ENCODE measurements around the gene ACP6. TPM values are rescaled to one million over a fixed set of nuclear protein-coding genes. Genes with fewer than 3 reads are reported as not detected.

The ACP6 gene
- polyA plus RNA-seq, 2 of the 4 experiments (the other 2 are of a cell fraction) = 14.9 to 26.2 TPM

DNA sequence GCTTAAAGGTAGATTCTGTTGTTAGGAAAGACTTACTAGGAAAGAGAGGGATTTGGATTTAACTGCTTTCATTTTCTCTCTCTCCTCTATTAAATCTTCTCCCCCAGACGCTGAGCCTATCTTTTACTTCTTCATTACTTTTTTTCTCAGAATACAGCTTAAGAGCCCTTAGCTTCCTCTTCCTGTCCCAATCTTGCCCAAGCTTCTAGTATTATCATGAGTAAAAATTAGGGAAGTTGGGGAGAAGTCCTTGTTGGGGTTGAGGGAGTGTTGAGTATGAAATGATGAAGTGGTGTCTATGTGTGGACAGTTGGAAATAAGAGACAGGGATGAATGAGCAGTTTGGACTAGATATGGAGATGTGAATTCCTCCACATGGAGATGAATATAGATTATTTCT is 35.0 kb downstream of the ACP6 start (continued):
- no peak for TF ChIP-seq RCOR1 (IDR thresholded peaks at IDR 0.05; ENCODE audit: low read depth, low read length)
- TF ChIP-seq HEYL (CRISPR knock-in tag; IDR thresholded peaks at IDR 0.05) = no peak

DNA sequence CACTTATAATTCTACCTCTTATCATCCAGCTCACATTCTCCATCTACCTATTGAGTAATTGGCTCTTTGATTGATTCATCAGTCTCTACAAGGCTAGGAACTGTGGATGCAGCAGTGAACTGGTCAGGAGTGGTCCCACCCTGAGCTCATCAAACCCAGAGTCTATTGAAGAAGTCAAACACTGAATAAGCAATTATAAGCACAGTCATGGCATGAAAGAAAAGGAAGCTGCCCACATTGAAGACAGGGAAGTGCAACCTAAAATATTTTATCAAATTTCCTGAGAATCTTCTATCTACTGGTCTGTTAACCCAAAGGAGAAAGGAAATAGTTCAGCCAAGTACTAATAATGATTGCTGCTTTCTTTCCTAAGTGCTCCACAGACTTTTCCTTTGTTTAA is 35.7 kb downstream of the ACP6 start:
- Histone ChIP-seq H3K27ac (no peak overlapping the region), H3K4me3 (no peak overlapping the region), H3K9me3 (no peaks in the 10 kb centered on the region), H3K4me2 (no peak overlapping the region), H3K4me1 (no peaks in the 10 kb centered on the region)
- ATAC-seq (no peak), DNase-seq (ENCODE audit: low read depth in 1 of 2, low spot score in 1 of 2) (no peak), FAIRE-seq (no peak)
- TF ChIP-seq ESRRA (IDR thresholded peaks at IDR 0.05; ENCODE audit: borderline replicate concordance, low read length) (no peak), HOXB5 (CRISPR knock-in tag; IDR thresholded peaks at IDR 0.05) (no peak), KDM1A (IDR thresholded peaks at IDR 0.05; ENCODE audit: low read depth) (no peak), RCOR1 (IDR thresholded peaks at IDR 0.05; ENCODE audit: low read depth, low read length) (no peak), EP300 (IDR thresholded peaks at IDR 0.05) (no peak), JUN (IDR thresholded peaks at IDR 0.05) (no peak), ZNF302 (CRISPR knock-in tag; IDR thresholded peaks at IDR 0.05) (no peak), CEBPB (IDR thresholded peaks at IDR 0.05) (no peak), TP53 (CRISPR knock-in tag; IDR thresholded peaks at IDR 0.05) (no peak), HDAC2 (IDR thresholded peaks at IDR 0.05) (no peak), HOXB13 (CRISPR knock-in tag; IDR thresholded peaks at IDR 0.05; ENCODE audit: low read depth) (no peak), POLR2AphosphoS2 (conservative IDR thresholded peaks at IDR 0.05; ENCODE audit: low read length) (no peak), RNF2 (IDR thresholded peaks at IDR 0.05; ENCODE audit: borderline replicate concordance, low read depth) (no peak)
- TF ChIP-seq, protein P1, sequence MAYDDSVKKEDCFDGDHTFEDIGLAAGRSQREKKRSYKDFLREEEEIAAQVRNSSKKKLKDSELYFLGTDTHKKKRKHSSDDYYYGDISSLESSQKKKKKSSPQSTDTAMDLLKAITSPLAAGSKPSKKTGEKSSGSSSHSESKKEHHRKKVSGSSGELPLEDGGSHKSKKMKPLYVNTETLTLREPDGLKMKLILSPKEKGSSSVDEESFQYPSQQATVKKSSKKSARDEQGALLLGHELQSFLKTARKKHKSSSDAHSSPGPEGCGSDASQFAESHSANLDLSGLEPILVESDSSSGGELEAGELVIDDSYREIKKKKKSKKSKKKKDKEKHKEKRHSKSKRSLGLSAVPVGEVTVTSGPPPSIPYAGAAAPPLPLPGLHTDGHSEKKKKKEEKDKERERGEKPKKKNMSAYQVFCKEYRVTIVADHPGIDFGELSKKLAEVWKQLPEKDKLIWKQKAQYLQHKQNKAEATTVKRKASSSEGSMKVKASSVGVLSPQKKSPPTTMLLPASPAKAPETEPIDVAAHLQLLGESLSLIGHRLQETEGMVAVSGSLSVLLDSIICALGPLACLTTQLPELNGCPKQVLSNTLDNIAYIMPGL (CRISPR knock-in tag; IDR thresholded peaks at IDR 0.05; ENCODE audit: borderline replicate concordance) = no peak
- ChIA-PET POLR2A (no interaction called here), CTCF (interaction anchor here (0.6 to 1.4 kb wide), 4 partner anchors 16 to 258 kb away, joined by 3 to 5 read pairs (median 4); no protein-coding TSS in a partner anchor)

DNA sequence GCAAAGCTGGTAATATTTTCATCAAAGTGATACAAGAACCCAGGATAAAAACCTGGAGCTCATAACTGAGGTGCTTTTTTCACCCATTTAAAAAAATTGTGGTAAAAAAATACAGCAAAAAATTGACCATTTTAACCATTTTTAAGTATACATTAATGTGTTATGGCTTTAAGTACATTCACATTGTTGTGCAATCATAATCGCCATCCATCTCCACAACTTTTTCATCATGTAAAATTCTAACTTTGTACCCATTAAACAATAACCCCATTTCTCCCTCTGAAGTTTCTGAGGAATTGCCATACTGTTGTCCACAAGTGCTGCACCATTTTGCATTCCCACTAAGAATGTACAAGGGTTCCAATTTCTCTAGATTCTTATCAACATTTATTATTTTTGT is 36.6 kb downstream of the ACP6 start:
- H3K4me2 ChIP-seq = no peak overlapping the region
- H3K27ac ChIP-seq = no peak overlapping the region
- TF ChIP-seq MAZ (IDR thresholded peaks at IDR 0.05; ENCODE audit: borderline replicate concordance, low read depth, low read length) = no peak
- TF ChIP-seq BHLHE40 (IDR thresholded peaks at IDR 0.05; ENCODE audit: low read depth, low read length) = no peak
- TF ChIP-seq, protein P2, sequence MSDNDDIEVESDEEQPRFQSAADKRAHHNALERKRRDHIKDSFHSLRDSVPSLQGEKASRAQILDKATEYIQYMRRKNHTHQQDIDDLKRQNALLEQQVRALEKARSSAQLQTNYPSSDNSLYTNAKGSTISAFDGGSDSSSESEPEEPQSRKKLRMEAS (IDR thresholded peaks at IDR 0.05) = no peak
- TF ChIP-seq ZC3H11A (IDR thresholded peaks at IDR 0.05) = no peak
- TF ChIP-seq HOXA7 (CRISPR knock-in tag; IDR thresholded peaks at IDR 0.05) = no peak
- TF ChIP-seq, protein P3, sequence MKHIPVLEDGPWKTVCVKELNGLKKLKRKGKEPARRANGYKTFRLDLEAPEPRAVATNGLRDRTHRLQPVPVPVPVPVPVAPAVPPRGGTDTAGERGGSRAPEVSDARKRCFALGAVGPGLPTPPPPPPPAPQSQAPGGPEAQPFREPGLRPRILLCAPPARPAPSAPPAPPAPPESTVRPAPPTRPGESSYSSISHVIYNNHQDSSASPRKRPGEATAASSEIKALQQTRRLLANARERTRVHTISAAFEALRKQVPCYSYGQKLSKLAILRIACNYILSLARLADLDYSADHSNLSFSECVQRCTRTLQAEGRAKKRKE (CRISPR knock-in tag; IDR thresholded peaks at IDR 0.05; ENCODE audit: low read depth) = no peak
- TF ChIP-seq POLR2A (IDR thresholded peaks at IDR 0.05; ENCODE audit: low read length) = no peak
- no peak for TF ChIP-seq NPAS2 (CRISPR knock-in tag; IDR thresholded peaks at IDR 0.05; ENCODE audit: borderline replicate concordance)
- no peak for TF ChIP-seq POLR2AphosphoS2 (conservative IDR thresholded peaks at IDR 0.05; ENCODE audit: low read length)
- no peak for TF ChIP-seq MYC (IDR thresholded peaks at IDR 0.05; ENCODE audit: borderline replicate concordance, low read length)
- no peak for TF ChIP-seq RARB (CRISPR knock-in tag; IDR thresholded peaks at IDR 0.05)
- TF ChIP-seq ZSCAN20 (CRISPR knock-in tag; IDR thresholded peaks at IDR 0.05) = no peak
- H3K9me3 ChIP-seq = no peaks in the 10 kb centered on the region
- H3K4me3 ChIP-seq = no peak overlapping the region
- POLR2A ChIA-PET = no interaction called here
- ATAC-seq (no peak), DNase-seq (ENCODE audit: low read depth in 1 of 2, low spot score in 1 of 2) (no peak), FAIRE-seq (no peak)
- H3K4me1 ChIP-seq = no peaks in the 10 kb centered on the region
- 81% methylated on average over 1 of the region's 1 CpG for WGBS (ENCODE audit: missing lambda C conversion rate)
- CTCF ChIA-PET = interaction anchor here (0.6 to 2.7 kb wide), 3 partner anchors 8 to 138 kb away, joined by 3 to 24 read pairs (median 5); no protein-coding TSS in a partner anchor
